EL (cell line): ENCODE results near the gene DNAJC6.
A peak's percentile ranks its signal among the peaks of the same experiment; 100 is the strongest.
"Not testable (repeated sequence)": the region's sequence is repeated elsewhere in the genome, so short reads cannot be mapped to it uniquely, and the experiment has no call there.

Experiments used
- DNase-seq: peaks from one replicate; pipeline ENCODE4 v3.0.0-alpha.2; 2016

Gene DNAJC6

DNA sequence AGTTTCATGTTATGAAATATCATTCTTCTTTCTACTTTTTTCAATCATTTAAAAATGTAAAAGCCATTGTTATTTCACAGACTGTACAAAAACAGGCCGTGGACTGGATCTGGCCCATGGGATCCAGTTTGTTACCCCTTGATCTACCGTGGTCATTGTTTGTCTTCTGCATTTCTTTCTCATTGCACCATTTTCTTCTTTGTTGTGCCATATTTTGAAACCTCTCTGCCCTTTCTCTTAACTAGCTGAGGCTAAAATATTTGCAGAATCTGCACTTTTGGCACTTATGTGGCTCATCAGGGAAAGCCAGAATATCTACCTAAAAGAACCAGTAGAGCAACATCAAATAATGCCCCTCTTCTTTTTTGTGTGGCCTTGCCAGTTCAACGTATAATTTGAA is 50.5 kb downstream of the DNAJC6 start:
- DNase-seq, result no peak

DNA sequence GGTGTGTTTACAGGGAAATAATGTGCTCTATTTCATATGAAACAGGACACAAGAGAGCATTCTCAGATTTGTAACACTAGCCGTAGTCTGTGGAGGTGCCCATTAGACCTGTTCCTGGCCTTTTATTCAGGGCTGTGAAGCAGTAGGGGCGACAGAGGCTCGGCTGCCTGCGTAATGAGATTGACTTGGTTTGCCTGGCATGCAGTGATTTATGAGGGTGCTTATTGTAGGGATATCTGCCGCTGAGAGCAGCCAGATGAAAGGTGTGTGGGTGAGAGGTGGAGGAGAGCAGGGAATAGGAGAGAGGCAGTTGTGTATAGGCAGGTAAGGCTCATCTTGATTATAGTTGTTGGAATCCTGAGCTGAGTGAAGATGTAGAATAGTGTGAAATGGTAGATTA is 51.3 kb downstream of the DNAJC6 start:
- DNase-seq, result no peak

DNA sequence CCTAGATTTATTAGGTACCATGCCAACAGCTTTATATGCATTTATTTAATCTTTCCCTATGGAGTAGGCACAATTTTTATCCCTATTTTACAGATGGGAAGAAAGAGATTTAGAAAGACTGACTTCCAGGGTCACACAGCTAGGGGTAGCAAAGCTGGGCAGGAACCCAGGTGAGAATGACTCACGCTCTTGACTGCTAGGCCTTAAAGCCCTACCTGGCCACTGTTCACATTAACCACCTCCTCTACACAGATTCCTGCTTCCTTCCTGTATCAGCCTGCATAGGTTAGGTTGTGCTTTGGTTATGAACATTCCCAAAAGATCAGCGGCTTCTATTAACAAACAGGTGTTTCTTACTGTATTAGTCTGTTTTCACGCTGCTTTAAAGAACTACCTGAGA is 53.2 kb downstream of the DNAJC6 start:
- no peak for DNase-seq

DNA sequence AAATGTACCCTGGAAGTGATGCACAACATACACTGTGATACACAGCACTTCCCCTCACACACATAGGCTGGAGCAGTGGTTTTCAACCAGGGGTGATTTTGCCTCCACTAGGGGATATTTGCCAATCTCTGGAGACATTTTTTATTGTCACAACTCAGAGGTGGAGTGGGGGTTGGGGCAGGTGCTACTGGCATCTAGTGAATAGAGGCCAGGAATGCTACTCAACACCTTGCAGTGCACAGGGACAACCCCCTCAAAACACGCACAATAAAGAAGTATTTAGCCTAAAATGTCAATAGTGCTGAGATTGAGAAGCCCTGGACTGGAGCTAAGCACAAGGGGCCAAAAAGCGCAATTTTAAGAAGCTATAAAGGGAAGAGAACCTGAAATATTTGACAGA is 54.1 kb downstream of the DNAJC6 start:
- DNase-seq, result no peak

DNA sequence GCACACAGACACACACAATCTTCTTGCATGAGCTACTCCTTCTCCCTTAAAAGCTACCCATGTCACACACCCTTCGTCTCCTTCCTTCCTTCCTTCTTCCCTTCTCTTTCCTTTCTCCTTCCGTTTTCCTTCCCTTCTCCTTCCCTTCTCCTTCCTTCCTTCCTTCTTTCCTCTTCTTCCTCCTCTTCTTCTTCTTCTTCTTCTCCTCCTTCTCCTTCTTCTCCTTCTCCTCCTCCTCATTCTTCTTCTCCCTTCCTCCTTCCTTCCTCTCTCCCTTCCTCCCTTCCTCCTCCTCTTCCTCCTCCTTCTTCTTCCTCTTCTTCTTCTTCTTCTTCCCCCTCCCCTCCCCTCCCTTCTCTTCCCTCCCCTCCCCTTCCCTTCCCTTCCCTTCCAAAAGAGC is 59.1 kb downstream of the DNAJC6 start:
- DNase-seq, result no peak

DNA sequence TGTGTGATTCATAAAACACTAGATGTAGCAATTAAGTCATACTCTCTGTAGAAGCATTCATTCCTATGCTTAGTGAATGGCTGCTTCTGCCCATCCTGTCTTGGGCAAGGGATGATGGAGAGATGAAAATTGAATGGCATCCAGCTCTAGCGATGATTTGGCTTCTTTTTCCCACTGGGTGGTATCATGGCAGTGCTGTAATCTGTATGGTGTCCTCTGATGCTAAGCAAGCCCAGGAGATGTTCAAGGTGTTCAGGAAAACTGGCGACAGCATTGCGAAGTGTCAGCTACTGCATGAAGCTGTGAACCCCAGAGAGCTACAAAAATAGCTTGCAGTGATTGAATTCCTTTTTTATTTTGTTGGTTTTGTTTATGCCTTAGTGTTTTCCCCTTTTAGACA is 62.2 kb downstream of the DNAJC6 start:
- DNase-seq, result no peak

DNA sequence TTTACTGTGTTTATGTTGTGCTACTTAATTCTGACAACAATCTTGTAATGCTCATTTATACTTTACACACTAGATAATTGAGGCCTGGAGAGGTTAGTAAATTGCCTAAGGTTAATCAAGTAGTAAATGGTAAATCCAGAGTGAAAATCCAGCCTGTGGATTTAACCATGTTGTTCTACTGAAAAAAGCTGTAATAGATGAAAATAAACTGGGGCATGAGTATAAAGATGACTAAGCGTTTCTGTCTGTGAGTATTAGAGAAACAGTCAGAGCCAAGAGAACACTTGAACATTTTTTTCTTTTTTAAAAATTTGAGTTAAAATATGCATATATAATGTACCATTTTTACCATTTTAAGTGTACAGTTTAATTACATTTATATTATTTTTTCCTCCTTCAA is 63.2 kb downstream of the DNAJC6 start:
- no peak for DNase-seq

DNA sequence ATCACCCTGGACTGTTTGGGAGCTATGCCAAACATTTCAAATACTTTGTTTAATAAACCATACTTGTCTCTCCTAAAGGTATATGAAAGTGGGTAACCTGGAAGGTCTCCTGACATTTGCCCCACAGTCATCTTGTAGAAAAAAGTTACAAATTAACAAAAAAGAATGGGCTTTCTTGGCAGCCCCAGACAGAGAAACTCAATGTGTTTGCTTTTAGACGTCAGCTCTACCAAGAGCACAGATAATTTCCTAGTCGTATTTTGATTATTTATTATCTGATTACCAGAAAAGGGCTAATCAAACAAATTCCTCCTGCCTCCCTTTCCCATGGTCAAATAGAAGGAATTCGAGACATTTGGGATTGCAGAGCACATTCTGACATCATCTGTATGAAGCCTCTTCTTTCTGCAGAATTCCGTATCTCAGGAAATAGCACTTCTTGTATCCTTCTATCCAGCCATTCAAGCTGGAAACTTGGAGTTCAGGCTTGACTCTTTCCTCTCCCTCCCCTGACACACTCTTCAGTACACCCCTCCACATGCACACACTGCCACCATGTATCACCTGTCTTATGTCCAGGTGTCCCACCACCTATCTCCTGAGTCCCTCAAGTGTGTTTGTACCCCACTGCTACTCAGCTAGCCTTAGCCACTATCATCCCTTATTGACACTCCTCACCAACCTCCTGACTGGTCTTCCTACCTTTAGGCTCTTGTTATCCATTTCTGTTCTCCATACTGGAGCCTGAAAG is 68.3 kb downstream of the DNAJC6 start:
- DNase-seq, result no peak

DNA sequence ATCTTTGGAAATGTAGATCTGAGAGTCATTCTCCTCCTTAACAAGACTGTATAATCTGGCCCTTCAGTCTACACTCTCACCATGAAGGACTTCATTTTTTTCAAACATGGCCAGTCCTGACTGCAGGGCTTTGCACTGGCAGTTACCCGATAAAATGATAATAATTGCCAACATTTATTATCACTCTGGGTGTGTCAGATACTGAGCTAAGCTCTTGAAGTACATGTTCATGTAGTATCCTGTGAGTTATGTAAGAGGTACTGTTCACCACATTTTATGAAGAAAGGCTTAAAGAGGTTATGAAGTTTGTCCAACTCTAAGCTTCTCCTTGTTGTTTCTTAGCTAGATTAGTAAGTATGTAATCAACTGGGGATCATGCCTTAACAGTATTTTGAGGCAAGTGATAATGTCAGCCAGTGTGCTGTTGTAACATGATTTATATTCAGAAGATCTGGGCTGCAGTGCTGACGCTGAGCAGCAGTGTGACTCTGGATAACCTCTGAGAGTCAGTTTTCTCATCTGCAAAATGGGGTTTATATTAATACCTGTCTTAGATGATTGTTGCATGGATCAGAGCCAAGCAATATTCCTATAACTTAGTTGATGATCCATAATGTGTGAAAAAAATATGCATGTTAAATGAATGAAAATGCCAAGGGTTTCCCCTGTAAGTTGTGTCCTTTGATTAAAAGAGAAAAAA is 69.1 kb downstream of the DNAJC6 start:
- no peak for DNase-seq

DNA sequence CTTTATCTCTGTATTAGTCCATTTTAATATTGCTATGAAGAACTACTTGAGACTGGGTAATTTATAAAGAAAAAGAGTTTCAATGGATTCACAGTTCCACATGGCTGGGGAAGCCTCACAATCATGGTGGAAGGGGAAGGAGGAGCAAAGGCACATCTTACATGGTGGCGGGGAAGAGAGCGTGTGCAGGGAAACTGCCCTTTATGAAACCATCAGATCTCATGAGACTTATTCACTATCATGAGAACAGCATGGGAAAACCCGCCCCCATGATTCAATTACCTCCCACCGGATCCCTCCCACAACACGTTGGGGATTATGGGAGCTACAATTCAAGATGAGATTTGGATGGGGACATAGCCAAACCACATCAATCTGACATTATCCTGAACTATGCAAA is 75.1 kb downstream of the DNAJC6 start:
- DNase-seq, result not testable (repeated sequence)

DNA sequence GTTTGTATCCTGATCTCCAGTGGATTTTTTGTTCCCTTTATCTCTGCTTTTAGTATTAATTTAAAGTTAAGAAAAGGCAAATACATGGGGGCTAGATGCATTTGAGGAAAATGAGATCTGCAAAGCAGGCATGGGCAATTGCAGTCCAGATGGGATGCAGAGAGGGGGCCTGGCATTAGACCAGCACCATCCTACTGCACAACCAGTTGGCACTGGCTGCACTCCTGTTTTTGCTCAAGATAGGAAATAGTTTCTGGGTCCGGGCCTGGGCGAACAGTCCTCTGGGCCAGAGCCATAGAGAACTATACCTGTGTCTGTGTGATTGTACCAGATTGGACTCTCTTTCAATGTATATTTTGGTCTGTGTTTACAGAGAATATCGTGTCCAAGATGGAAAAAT is 77.1 kb downstream of the DNAJC6 start:
- DNase-seq, result no peak

DNA sequence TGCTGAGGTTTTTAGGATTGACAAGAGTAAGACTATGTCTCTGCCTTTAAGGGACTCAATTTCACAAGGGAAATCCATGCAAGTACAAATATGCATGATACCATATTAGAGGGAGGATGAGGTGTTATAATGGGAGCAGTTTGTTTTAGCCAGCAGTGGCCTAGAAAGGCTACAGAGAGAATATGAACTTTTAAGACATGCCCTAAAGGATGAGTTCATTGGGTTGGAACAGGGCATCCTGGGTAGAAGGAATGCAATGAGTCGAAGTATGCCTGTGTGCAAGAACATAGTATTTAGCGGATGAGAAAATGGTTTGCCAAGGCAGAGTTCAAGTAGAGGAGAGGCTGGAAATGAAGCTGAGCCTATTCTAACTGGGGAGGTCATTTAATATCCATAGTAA is 78.5 kb downstream of the DNAJC6 start:
- DNase-seq, result no peak

DNA sequence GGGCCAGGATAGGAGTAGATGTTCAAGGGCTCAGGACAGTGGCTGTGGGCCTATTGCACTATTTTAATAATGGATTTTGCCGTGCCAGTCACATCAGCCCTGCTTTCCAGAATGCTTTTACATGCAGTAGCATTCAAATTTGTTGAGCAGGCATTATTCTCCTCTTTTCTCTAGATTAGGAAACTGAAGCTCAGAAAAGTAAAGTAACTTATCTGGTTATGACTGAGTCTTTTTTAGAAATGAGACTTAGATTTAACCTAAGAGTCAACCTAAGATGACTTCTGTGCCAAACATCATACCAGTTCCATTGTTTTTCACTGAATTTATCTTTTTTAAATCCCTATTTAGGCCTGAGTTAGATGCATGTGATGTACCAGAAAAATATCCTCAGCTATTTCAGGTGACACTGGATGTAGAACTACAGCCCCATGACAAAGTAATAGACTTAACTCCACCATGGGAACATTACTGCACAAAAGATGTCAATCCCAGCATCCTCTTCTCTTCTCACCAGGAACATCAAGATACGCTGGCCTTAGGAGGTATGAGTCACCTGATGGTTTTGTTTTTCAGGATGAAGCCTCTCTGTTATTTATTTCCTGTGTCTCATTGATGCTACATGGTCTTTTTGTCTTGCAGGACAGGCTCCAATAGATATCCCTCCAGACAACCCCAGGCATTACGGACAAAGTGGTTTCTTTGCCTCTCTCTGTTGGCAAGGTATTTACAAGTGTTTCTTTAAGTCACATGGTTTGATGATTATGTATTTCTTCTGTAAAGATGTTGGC is 79.8 kb downstream of the DNAJC6 start:
- no peak for DNase-seq

DNA sequence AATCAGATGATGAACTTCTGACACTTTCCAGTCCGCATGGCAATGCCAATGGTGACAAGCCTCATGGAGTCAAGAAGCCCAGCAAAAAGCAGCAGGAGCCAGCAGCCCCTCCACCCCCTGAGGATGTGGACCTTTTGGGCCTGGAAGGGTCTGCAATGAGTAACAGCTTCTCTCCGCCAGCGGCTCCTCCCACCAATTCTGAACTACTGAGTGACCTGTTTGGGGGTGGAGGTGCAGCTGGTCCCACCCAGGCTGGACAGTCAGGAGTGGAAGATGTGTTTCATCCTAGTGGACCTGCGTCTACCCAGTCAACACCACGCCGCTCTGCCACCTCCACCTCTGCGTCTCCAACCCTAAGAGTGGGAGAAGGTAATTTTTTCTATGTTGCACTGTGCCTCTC is 83.2 kb downstream of the DNAJC6 start:
- DNase-seq, result no peak

DNA sequence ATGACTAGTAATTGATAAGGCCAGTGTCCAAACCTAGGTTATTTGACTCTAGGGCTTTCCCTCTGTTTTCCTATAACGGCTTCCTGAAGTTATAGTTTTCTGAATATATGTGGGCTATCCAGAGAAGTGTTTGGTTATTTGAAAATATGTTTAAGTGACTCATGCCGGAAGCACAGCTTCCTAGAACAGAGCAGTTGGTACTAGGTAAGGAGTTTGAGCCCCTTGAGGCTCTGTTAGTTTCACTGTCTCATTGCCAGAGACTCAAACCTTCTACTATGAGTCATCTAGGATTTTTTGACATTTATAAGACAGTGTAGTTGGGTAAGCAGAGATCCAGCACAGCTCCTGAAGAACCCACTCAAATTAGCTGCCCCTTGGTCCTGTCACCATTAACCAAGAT is 84.0 kb downstream of the DNAJC6 start:
- peak; percentile 85 for DNase-seq

DNA sequence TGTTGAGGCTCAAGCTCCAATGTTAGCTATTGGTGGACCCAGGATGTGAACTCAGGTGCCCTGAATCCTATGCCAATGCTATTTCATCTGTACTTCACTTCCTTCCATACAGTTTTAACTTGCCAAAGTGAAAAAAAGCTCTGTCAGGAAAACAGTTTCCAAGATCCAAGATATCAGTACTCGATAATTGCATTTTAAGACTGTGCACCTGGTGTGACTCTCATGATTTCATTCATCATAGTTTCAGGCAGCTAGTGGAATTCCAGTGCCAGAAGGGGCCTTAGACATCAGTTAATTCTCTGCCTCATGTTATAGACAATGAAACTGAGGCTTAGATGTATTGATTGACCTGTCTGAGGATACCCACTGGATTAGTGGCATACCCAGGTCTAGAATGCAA is 84.6 kb downstream of the DNAJC6 start:
- DNase-seq, result no peak

DNA sequence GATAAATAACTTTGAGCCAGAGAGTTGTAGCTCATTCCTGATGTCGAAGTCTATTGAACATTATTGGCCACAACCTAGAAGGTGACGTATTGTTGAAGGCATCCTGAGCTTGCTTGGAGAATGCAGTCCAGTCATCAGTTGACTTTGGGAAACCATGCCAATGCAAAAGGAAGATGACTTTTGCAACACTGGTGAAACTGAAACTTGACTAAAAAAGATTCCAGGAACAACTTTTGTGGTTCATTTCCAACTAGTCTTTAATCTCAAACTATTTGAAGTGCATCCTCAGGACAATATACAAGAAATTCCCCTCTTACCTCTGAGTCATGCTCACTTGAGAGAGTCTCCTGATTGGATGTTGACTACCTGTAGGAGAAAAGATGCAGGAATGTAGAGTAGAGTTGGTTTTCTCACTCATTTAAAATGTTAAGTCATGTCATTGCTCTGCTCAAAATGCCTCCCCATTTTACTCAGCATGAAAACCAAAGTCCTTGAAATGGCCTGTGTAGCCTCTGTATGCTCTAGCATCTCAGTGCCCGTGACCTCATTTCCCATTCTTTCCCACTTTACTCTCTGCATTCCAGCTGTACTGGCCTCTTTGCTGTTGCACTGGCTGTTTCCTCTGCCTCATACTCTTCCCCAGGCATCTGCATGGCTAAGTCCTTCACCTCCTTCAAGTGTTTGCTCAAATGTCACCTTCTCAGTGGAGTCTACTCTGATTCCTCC is 86.7 kb downstream of the DNAJC6 start:
- DNase-seq, result peak; percentile 90

DNA sequence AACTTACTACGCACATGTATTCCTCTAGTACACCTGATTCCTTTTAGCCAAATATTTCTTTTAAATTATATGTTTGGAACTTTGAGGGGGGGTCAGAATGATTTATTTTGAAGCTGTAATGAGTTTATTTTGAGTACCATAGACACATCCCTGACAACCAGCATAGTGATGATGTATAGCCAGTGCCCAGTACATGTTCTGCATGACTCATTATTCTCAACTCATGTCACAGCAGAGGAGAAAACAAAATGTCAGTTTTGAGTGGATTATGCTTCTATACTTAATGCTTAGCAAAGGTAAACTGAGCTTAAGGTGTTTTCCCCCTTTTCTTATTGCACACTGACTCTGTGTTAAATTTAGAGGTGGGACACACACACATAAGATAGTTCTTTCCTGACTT is 88.7 kb downstream of the DNAJC6 start:
- DNase-seq, result no peak

DNA sequence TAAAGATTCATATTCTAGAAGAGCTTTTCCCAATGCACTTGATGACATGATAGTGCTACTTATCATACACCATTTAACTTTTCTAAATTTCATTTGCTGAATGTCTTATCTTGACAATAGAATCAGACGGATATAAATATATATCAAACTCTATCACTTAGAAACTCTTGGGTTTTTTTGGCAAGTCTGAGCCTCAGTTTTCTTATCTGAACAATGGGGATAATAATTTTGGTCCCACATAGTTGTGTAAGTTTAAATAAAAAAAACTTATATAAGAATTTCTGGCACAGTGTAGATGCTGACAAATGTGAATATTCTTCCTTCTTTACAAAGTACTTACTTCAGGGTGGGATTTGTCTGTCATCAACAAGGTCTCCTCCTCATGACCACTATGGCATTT is 89.7 kb downstream of the DNAJC6 start:
- no peak for DNase-seq

DNA sequence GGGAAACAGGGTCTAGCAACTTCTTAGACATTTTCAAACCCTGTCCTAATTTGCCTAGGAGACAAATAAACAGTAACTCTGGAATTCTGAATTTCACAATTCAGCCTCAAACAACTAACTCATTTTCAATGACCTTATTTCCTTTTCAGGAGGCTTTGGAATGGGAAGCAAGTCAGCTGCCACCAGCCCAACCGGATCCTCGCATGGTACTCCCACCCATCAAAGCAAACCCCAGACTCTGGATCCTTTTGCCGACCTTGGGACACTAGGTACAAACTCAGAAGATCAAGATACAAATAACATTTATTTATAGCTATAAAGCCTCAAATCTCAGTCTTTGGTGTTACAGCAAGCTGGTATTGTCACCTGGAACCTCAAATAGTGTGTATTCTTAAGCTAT is 92.3 kb downstream of the DNAJC6 start:
- DNase-seq, result no peak

DNA sequence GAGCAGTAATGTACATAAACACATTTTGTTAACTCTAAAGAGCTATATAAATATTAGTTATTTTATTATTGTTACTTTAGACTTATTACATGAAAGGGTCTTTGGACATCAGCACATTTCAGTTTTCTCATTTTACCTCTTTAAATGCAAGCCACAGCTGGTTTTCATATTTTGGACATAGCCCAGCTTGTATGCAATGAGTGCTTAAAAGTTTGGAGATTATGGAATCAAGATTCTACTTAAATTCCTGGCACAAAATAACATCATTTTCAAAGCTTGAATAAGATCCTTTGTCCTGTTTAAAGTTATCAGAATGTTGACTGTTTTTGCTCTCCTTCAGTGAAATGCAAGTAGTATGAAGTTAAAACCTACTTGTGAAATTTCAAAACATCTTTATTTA is 95.6 kb downstream of the DNAJC6 start:
- DNase-seq, result no peak

DNA sequence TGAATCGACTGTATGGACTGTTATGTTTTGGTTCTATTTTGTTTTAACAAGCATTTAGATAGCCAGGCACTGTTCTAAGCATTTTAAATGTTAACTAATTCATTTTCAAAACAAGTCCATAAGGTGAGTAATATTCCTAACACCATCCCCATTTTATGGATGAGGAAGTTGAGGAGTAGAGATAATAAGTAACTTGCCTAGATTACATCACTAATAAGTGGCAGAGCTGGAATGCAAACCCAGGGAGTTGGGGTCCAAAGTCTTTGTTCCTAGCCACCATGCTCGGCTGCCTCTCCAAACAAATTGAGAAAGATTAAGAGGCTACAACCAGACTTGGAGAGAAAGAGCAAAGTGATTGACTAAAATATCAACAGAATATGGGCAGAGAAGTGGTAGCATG is 98.5 kb downstream of the DNAJC6 start:
- DNase-seq, result no peak

DNA sequence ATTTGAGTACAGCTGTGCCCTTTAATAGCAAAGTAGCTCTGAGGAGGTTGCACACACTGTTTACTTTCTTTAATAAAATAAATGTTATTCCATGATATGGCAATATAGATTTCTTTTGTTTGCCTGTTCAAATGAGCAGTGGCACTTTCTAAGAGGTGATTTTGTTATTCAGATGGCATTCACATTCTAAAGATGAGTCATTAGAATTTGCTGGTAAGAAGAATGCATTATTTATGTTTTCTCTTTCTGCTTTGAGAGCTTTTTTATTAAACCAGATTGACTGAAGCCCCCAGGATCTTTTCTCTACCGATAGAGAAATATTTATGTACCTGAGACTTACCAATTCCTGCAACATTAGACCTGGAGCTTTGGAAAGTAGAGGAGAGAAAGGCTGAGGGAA is 100.0 kb downstream of the DNAJC6 start:
- no peak for DNase-seq
